D341Med (cell line): ENCODE measurements around the gene SEC24D.

Source experiments
- DNase-seq: peaks from one replicate; pipeline ENCODE4 v3.0.0; 2012; ENCODE audit warnings: low spot score

Gene SEC24D

GRCh38 chr4:118714682-118715081 lies 121.2 kb downstream of the SEC24D start:
- DNase-seq, result no peak

- DNase-seq, result no peak
These were observed 123.1 kb downstream of the SEC24D start for GRCh38 chr4:118712872-118713271.

GRCh38 chr4:118711052-118711451 lies 124.9 kb downstream of the SEC24D start:
- no peak for DNase-seq

GRCh38 chr4:118703118-118703517 lies 132.8 kb downstream of the SEC24D start:
- DNase-seq, result no peak

GRCh38 chr4:118684873-118685811 lies 150.8 kb downstream of the SEC24D start, which contains the start of gene METTL14:
METTL14 (plus strand) TSS chr4:118685392; CDS start chr4:118685535, 143 bp downstream.
- peak; percentile 91 for DNase-seq

- DNase-seq, result peak; percentile 53
These were observed 152.4 kb downstream of the SEC24D start for GRCh38 chr4:118683513-118683912.

GRCh38 chr4:118682928-118683327 lies 153.0 kb downstream of the SEC24D start:
- peak; percentile 48 for DNase-seq

- no peak for DNase-seq
These were observed 155.1 kb downstream of the SEC24D start for GRCh38 chr4:118680808-118681207.

- no peak for DNase-seq
These were observed 159.8 kb downstream of the SEC24D start for GRCh38 chr4:118676128-118676527.
